GM18907 (cell line): Measurements from ENCODE around the gene CRYBG1.

Experiments
- ATAC-seq: cut with Tn5 transposase; IDR thresholded peaks from one replicate; pipeline ENCODE4 v1.9.1; 2021; ENCODE audit warnings: mild to moderate bottlenecking, moderate library complexity; ENCODE audit not compliant: unreplicated experiment

Gene CRYBG1

DNA sequence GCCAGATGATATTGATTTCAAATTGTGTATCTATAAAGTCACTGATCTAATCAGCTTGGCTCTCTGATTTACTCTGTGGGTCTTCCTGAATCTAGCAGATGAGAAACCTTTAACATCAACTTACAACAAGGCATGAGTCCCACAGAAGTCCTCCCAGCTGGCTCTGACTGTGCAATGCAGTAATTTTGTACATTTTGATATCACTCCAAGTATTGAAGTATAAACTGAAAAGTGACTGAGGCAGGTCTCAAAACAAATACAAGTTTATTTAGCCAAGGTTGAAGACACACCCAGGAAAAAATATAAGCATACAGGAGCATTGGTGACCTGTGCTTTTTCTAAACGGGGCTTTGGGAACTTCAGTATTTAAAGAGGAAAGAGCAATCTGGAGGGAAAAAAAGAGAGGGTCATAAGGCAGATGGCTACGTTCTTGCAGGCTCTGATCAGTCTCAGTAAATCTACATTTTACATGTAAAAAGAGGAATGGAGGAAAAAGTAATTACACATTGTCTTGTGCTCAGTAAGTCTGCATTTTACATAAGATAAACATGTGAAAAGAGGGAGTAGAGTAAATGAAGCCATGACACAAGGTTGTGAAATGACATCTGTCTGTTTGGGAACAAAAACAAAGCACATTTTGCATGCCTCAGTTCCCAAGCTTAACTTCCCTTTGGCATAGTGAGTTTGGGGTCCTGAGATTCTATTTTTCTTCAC, 59.5 kb downstream of the CRYBG1 start:
- ATAC-seq: no peak

GRCh38 chr6:106421496-106421895, 61.0 kb downstream of the CRYBG1 start:
- ATAC-seq: no peak

- no peak for ATAC-seq
Observed at GRCh38 chr6:106422534-106422933, 62.0 kb downstream of the CRYBG1 start.

DNA sequence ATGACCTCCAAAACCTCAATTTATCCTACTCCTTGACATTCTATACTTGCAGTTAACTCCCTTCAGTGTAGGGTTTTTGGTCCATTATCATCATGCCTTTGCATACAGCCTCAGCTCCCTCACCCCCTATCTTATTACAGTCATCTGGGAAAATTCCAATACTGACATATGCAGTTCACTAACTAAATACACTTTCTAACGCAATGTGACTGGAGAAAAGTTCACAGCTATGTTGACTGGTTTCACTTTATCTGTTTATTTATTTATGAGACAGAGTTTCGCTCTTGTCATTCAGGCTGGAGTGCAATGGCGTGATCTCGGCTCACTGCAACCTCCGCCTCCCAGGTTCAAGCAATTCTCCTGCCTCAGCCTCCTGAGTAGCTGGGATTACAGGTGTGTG, 64.9 kb downstream of the CRYBG1 start:
- ATAC-seq: no peak

GRCh38 chr6:106426250-106426970, 65.9 kb downstream of the CRYBG1 start:
- ATAC-seq: no peak

DNA sequence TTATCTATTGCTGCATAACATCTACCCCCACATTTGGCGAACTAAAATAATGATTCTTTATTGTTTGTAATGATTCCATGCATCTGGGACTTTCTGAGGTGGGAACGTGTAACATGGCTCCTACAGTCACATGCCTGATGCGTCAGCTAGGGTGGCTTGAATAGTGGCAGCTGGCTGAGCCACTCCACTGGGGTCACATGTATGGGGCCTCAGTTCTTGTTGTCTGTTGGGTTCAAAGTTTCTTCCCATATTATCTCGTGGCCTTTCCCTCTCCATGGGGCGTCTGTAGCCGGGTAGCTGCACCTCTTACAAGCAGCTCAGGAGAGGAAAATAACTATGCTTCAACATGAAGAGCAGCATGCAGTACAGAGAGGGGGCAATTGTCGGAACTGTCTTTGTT, 69.9 kb downstream of the CRYBG1 start:
- no peak for ATAC-seq

DNA sequence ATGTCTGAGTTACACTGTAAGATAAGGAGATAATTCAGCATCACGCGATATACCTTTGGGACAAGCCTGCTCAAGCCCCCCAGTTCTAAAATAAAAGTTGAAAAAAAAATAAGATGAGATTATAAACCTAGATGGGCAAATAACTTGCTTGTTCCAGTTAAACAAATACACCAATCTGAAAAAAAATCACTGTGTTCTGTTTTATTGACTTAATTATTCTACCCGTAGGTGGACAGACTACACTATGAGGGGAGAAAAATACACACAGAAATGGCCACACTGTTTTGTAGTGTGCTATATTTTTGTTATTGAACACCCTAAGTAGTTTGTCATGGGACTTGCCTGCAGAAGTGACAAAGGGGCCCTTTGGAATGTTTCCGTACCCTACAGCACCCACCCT, 70.9 kb downstream of the CRYBG1 start:
- ATAC-seq: no peak

GRCh38 chr6:106431972-106432371, 71.5 kb downstream of the CRYBG1 start:
- ATAC-seq: no peak

DNA sequence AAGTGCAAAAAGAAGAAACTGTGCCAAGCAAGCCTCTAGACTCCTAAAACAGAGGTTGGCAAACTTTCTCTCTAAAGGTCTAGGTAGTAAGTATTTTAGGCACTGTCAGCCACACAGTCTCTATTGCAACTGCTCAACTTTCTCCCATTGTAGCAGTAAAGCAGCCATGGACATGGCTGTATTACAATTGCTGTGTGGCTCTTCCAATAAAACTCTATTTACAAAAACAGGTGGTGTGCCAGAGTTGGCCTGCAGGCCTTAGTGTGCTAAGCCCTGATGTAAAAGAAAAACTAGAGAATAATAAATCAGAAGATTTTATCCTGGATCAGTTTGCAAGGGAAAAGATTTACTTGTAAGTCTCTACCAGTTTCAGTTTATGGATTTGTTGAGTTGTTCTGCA, 74.0 kb downstream of the CRYBG1 start:
- no peak for ATAC-seq

- ATAC-seq: no peak
Observed at GRCh38 chr6:106439459-106439858, 78.9 kb downstream of the CRYBG1 start.

GRCh38 chr6:106440546-106440945, 80.0 kb downstream of the CRYBG1 start:
- no peak for ATAC-seq

- no peak for ATAC-seq
Observed at GRCh38 chr6:106442395-106442794, 81.9 kb downstream of the CRYBG1 start.

- ATAC-seq: peak; percentile 66
Observed at GRCh38 chr6:106444777-106445507, 84.4 kb downstream of the CRYBG1 start.

GRCh38 chr6:106445508-106445878, 85.0 kb downstream of the CRYBG1 start:
- no peak for ATAC-seq

GRCh38 chr6:106446287-106446885, 85.9 kb downstream of the CRYBG1 start:
- ATAC-seq: no peak

DNA sequence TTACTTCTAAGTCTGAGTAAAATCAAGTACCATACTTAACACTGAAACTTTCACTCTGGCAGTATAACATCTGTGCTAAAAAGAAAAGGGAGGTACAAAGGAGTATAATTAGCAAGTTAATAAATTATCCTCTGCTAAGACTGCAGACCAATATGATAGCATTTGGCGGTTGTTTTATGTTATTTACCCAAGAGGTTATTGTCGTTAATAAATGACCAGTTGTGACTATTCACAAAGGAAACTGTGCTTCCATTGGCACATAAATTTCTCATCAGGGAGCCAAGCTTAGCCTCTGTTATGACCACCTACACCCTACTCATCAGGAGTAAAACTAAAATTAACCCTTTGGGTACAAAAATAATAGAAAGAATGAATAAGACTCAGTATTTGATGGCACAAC, 86.5 kb downstream of the CRYBG1 start:
- ATAC-seq: no peak

GRCh38 chr6:106448000-106448426, 87.5 kb downstream of the CRYBG1 start:
- ATAC-seq: no peak

DNA sequence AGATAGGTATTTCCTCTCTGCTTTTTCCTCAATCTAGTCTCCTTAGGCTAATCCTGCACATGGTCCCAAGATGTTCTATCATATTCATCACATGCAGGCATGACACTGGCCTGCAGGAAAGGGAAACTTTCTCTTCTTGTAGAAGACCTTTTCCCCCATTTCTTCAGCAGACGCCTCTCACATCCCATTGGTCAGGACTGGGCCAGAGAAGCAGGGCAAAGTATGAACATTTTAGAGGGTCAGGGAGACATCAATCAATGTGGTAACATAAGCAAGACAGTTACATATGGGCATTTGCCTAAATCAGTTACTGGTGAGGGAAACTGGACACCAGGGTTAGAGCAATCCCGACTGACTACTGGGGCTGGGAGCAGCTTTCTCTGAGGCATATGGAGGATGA, 90.1 kb downstream of the CRYBG1 start:
- ATAC-seq: no peak

DNA sequence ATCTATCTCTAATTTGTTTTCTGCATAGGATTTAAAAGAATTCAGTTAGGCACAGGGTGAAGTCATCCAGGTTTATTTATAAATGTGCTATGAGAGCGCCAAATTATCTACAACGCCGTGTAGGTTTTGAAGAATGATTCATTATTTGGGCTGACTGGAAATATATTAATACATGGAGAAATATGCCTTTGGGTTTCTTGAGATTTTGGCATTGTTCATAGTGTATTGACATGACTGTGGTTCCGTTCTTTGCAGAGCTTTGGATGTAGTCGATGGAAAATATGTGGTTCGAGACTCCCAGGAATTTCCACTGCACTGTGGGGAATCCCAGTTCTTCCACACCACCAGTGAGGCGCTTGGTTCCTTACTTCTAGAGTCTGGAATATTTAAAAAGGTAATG, 90.9 kb downstream of the CRYBG1 start:
- ATAC-seq: no peak

- no peak for ATAC-seq
Observed at GRCh38 chr6:106452628-106453027, 92.1 kb downstream of the CRYBG1 start.

DNA sequence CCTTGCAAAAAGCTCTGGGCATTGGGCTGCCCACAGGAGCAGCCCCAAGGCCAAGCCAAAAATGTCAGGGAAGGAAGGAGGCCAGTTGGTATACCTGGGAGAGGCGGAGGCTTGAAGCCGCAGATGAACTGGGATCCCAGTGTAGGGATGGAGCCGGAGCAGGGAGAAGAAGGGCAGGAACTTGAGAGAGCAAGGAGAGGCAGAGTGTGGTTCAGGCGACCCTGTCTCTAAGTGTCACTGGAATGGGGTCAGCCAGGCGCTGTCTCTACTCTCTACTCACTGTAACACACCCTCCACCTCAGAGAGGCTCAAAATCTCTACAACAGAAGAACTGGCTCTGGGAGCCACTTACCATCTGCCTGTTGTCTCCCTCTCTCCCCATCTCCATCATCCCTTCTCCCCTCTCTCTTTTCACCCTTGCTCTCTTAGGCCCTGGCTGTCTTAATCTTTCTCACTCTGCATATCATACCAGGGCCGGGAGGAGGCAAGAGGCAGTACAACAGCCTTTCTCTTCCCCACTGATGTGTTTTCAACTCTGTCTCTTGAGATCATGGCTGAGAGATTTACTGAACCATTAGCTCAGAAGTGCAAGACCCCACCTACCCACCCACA, 93.3 kb downstream of the CRYBG1 start:
- no peak for ATAC-seq
